ENCODE data around the gene HS3ST5.

HS3ST5 gene

GRCh38 chr6:114176726-114177125 lies 166.1 kb downstream of the HS3ST5 start:
- TF ChIP-seq CTCF (IDR thresholded peaks at IDR 0.05; ENCODE audit: low read depth, low read length): no peak
- DNase-seq (ENCODE audit: extremely low read depth, low read depth): no peak

- no peak for DNase-seq (ENCODE audit: extremely low read depth, low read depth)
Measured at GRCh38 chr6:114172576-114173260, 170.1 kb downstream of the HS3ST5 start.

GRCh38 chr6:114171473-114171872 lies 171.3 kb downstream of the HS3ST5 start:
- no peak for TF ChIP-seq CTCF (IDR thresholded peaks at IDR 0.05; ENCODE audit: low read depth, low read length)
- DNase-seq (ENCODE audit: extremely low read depth, low read depth): no peak

More at GRCh38 chr6:114172576-114173260, 170.1 kb downstream of the HS3ST5 start:
- no peak for TF ChIP-seq CTCF (IDR thresholded peaks at IDR 0.05; ENCODE audit: low read depth, low read length)

DNA sequence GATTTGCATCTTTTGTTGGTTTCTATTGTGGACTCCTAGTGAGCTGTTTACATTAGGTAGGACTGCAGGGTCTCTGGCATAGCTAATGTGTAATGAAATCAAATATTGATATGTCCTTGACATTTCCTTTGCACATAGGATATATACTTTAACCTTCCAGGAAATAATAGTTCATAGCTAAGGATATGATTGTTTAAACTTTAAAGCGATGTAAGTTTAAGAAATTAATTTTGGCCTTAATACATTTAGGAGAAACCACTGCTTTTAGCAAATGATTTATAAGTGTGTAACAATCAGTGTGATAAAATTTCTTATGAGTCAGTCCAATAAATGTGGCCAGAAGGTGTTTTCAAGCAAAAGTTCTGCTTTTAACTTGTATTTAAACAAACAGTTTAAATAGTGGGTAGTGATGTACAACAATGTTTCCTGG lies 171.8 kb downstream of the HS3ST5 start:
- DNase-seq (ENCODE audit: extremely low read depth, low read depth): no peak
- no peak for TF ChIP-seq CTCF (IDR thresholded peaks at IDR 0.05; ENCODE audit: low read depth, low read length)

GRCh38 chr6:114170372-114170771 lies 172.5 kb downstream of the HS3ST5 start:
- no peak for TF ChIP-seq CTCF (IDR thresholded peaks at IDR 0.05; ENCODE audit: low read depth, low read length)
- DNase-seq (ENCODE audit: extremely low read depth, low read depth): no peak

- TF ChIP-seq CTCF (IDR thresholded peaks at IDR 0.05; ENCODE audit: low read depth, low read length): no peak
- no peak for DNase-seq (ENCODE audit: extremely low read depth, low read depth)
Measured at GRCh38 chr6:114169763-114170162, 173.1 kb downstream of the HS3ST5 start.

- no peak for TF ChIP-seq CTCF (IDR thresholded peaks at IDR 0.05; ENCODE audit: low read depth, low read length)
- no peak for DNase-seq (ENCODE audit: extremely low read depth, low read depth)
Measured at GRCh38 chr6:114167583-114168576, 174.9 kb downstream of the HS3ST5 start.

Measured in AG09319 (cell line).